Measurements from ENCODE around the gene NKAIN4. TPM values are rescaled to one million over a fixed set of nuclear protein-coding genes. Genes with fewer than 3 reads are reported as not detected.

The NKAIN4 gene
- total RNA-seq, 4 donors from 2014 or later = not detected

GRCh38 chr20:63212792-63213191 is 41.5 kb downstream of the NKAIN4 start:
- ATAC-seq (ENCODE audit: low FRiP score) (no peak), DNase-seq (ENCODE audit: low spot score) (no peak)
- TF ChIP-seq, protein P1, sequence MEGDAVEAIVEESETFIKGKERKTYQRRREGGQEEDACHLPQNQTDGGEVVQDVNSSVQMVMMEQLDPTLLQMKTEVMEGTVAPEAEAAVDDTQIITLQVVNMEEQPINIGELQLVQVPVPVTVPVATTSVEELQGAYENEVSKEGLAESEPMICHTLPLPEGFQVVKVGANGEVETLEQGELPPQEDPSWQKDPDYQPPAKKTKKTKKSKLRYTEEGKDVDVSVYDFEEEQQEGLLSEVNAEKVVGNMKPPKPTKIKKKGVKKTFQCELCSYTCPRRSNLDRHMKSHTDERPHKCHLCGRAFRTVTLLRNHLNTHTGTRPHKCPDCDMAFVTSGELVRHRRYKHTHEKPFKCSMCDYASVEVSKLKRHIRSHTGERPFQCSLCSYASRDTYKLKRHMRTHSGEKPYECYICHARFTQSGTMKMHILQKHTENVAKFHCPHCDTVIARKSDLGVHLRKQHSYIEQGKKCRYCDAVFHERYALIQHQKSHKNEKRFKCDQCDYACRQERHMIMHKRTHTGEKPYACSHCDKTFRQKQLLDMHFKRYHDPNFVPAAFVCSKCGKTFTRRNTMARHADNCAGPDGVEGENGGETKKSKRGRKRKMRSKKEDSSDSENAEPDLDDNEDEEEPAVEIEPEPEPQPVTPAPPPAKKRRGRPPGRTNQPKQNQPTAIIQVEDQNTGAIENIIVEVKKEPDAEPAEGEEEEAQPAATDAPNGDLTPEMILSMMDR (IDR thresholded peaks at IDR 0.05) = no peak

DNA sequence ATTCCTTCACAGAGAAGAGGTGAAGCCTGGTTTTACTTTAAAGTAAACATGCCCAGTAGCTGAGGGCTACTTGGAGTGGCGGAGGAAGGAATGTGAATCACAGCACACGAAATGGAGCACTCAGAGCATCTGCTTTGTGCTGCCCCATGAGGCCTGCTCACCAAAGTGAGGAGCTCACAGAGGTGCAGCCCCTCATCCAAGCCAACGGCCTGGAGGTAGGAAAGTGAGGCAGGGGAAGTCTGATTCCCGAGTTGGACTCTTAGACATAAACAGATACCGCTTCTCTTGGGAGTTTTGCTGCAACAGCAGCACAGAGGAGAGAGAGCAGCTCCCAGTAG is 41.9 kb downstream of the NKAIN4 start:
- ATAC-seq (ENCODE audit: low FRiP score) = no peak
- no peak for DNase-seq (ENCODE audit: low spot score)
- TF ChIP-seq, protein P1 (IDR thresholded peaks at IDR 0.05) = no peak

DNA sequence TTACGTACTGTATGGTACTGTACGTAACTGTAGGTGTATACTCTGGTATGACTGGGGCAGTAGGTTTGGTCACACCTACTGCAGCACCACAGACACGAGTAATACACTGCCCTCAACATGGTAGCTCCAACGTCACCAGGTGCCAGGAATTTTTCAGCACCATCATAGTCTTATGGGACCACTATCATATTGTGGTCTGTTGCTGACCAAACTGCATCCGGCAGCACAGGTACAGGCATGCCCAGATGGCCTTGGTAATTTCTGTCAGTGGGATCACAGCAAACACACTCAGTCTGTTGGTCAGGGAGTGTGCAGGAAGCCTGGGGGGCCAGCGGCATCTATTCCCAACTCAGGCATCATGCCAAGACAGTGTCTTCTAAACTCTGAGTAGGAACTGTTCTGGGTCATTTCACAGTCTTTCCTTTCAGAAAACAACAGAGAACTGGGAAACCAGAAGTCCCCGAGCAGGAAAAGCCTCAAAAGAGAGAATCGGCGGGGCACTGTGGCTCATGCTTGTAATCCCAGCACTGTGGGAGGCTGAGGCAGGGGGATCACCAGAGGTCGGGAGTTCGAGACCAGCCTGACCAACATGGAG is 44.2 kb downstream of the NKAIN4 start:
- ATAC-seq (ENCODE audit: low FRiP score) (no peak), DNase-seq (ENCODE audit: low spot score) (no peak)
- TF ChIP-seq, protein P1 (IDR thresholded peaks at IDR 0.05) = no peak

DNA sequence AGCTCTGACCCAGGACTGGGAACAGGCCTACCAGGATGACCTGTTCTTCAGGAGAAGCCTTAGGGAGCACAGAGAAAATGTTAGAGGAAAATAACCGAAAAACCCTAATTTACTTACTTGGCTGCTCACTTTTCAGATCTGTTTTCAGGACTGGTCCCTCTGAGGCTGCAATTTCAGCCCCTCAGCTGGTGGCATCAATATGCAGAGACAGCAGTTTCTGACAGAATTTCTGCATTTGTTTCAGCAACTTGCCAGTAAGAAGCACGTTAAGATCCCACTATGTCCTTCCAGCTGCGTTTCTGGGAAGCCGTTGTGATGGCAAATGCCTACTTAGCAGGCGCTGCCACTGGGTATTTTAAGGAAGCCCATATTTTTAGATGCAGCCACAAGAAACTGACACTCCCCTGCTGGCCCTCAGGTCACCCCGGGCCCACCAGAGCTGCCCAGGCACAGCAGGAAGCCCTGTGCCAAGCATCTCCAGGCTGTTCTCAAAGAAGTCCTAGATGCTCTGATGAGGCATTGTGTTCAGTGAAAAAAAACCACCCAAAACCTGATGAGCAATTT is 45.8 kb downstream of the NKAIN4 start:
- TF ChIP-seq, protein P1 (IDR thresholded peaks at IDR 0.05) = no peak
- ATAC-seq (ENCODE audit: low FRiP score) = no peak
- no peak for DNase-seq (ENCODE audit: low spot score)

GRCh38 chr20:63206878-63207277 is 47.4 kb downstream of the NKAIN4 start:
- no peak for ATAC-seq (ENCODE audit: low FRiP score)
- TF ChIP-seq, protein P1 (IDR thresholded peaks at IDR 0.05) = no peak
- no peak for DNase-seq (ENCODE audit: low spot score)

DNA sequence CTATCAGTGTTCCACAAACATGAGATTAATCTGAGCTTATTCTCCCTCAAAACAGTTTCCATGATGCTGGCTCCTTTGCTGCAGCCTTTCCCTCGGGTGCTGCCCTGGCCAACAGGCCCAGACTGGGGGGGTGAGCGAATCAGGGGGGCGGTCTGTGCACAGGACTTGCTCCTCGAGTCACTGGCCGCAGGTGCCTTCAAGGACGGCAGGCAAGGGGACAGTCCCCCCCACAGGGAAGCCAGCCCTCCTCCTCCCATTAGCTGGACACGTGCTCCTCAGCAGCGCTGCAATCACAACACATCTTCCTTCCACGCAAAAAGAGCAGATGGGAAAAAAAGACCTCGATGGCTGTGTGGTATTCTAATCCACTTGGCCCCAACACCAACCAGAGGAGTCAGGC is 48.4 kb downstream of the NKAIN4 start:
- TF ChIP-seq, protein P1 (IDR thresholded peaks at IDR 0.05) = no peak
- no peak for DNase-seq (ENCODE audit: low spot score)

DNA sequence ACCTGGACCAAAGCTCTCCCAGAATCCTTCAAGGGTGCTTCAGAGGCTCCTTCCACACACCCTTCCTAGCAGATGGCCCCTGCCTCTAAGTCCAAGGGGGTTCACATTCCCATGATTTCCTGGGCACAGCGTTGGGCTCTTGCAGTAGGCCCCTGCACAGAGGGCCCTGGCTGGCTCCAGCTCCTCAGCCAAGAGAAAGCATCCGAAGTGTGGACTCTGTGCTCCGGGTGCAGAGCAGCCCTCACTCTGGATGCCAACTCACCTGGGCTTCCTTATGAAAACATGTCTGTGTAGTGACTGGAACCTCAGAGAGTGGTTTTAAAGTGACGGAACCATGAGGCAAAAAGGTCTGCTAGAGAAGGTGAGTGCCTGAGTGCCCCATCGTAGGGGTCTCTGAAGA is 49.9 kb downstream of the NKAIN4 start:
- TF ChIP-seq, protein P1 (IDR thresholded peaks at IDR 0.05) = no peak
- no peak for DNase-seq (ENCODE audit: low spot score)
- ATAC-seq (ENCODE audit: low FRiP score) = no peak

More for the DNA sequence above, 48.4 kb downstream of the NKAIN4 start:
- ATAC-seq (ENCODE audit: low FRiP score) = no peak

All from omental fat pad (tissue), 4 donors.